Fibroblast of peridontal ligament (primary cell): Measurements from ENCODE around the gene METAP1.
A peak's percentile ranks its signal among the peaks of the same experiment; 100 is the strongest.
"Not testable (repeated sequence)": the region's sequence is repeated elsewhere in the genome, so short reads cannot be mapped to it uniquely, and the experiment has no call there.

Source experiments
- DNase-seq: peaks from one replicate; pipeline ENCODE4 v3.0.0-alpha.2; 2010; ENCODE audit errors: extremely low read depth

METAP1 gene

DNA sequence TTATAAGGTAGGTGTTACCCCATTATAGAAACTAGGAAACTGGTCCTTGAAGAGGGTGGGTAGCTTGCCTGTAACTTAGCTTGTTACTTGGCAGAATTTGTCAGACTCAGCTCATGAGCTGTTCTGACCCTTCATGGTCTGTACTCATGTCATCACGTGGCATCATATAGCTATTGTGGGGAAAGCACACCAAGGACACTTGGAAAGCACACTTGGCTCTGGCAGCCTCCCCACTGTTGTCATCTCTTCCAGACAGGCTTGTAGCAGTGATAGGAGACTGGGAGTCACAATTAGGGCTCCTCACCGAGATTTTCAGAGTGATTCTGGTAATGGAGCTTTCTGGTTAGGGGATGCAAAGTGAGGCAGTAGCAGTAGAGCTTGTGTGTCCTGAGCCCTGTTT is 62.7 kb downstream of the METAP1 start:
- no peak for DNase-seq

DNA sequence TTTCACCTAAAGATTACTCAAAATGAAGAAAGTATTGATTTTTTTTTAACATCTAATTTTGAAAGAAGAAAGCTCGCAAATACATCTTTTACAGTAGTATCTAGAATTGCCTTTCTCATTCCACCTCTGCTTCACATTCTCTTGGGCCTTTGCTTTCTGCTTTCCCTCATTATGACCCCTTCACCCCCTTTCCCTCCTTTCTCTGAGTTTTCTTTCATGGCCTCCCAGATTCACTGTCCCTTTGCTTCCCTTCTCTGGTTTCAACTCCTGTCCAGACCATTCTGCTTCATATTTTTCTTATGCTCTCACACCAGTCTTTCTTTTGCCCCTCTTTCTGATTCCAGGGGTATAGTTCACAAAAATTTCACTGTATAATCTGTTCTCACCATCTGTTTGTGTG is 64.0 kb downstream of the METAP1 start:
- DNase-seq: no peak

DNA sequence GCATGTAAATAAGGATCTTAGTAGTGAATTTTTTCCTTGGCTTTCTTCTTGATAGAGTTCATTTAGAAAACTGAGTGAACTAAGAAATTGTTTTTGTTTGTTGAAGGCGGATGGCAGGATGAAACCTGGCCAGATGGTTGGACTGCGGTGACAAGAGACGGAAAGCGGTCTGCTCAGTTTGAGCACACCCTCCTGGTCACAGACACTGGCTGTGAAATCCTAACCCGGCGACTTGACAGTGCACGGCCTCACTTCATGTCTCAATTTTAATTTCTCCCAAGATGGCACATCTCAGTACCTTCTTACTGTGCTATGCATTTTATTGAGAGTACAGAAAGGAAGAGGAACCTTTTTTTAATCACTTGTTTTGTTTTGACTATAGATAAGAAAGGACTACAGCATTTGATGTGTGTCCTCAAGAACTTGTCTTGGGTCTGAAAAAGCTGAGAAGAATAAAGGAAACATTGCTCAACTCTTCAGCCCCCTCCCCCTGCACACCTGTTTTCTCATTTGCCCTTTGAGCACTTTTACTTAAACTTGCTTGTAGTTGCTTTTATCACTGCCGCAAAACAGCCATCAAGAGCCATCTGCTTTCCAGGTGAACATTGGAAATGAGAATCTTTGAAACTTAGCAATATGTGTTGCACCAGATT is 65.7 kb downstream of the METAP1 start:
- no peak for DNase-seq

DNA sequence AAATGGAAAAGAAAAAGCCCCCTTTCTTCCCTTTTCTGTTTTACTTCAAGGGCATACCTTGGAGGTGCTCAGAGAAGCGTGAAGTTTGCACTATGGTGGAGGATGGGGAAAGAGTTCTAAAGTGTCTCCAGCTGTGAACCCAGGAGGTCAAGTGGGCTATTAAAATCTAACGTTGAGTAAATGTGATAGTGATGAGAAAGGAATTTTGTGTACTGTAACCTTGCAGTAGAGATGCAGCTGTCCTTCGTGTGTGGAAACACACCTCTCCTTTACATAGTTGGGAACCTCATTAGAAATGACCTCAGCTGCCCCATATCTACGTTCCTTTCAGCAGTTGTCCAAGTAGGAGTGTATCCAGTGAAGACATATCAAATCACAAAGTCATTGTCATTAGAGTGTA is 66.6 kb downstream of the METAP1 start:
- DNase-seq: no peak

DNA sequence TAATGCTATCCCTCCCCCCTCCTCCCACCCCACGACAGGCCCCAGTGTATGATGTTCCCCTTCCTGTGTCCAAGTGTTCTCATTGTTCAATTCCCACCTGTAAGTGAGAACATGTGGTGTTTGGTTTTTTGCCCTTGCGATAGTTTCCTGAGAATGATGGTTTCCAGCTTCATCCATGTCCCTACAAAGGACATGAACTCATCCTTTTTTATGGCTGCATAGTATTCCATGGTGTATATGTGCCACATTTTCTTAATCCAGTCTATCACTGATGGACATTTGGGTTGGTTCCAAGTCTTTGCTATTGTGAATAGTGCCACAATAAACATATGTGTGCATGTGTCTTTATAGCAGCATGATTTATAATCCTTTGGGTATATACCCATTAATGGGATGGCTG is 70.0 kb downstream of the METAP1 start:
- DNase-seq: not testable (repeated sequence)

DNA sequence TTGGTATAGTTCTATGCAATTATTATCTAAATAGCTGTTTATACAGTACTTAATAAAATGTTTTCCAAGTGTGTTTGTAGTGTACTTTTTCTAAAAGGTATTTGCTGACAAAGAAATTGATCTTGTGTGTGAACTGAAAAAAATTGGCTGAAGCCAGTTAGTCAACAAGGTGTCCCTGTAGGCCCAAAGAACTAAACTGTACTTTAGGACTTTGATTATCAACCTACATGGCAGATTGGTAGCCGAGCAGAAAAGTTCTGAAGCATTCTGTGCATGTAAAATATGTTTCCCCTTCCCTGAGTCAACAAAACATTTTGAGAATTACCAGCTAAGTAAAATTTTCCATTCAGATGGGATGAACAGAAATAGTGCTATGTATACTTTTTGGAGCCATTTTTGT is 72.1 kb downstream of the METAP1 start:
- no peak for DNase-seq

DNA sequence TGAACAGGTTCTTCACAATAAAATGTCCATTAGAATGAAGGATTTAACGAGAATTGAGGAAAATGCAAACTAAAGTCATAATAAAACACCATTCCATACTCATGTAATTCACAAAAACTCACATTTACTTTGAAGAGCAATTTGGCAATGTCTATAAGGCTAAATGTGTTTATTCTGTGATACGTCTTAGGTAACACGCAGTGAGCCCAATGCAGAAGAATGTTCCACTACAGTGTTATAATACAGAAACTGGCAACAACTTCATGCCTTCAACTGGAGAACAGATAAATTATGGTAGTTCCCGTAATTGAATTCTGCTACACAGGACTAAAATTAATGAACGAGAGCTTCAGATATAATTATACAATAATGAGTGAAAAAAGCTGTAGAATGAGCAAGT is 75.6 kb downstream of the METAP1 start:
- DNase-seq: no peak

DNA sequence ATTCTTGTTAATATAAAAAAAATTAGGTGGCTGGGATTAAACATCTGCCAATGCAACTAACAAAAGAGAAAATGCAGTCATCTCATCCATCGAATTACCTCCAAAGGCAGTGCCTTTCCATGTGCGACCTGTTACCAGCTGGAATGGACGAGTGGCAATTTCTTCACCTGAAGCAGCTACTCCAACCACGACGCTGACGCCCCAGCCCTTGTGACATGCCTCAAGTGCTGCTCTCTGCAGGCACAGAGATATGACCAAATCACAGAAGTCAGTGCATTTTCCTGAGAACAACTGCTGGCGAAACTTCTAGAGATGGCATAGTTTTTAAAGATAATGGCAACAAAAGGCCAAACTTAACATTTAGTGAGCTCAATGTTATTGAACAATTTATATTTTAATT is 79.3 kb downstream of the METAP1 start:
- DNase-seq: no peak

DNA sequence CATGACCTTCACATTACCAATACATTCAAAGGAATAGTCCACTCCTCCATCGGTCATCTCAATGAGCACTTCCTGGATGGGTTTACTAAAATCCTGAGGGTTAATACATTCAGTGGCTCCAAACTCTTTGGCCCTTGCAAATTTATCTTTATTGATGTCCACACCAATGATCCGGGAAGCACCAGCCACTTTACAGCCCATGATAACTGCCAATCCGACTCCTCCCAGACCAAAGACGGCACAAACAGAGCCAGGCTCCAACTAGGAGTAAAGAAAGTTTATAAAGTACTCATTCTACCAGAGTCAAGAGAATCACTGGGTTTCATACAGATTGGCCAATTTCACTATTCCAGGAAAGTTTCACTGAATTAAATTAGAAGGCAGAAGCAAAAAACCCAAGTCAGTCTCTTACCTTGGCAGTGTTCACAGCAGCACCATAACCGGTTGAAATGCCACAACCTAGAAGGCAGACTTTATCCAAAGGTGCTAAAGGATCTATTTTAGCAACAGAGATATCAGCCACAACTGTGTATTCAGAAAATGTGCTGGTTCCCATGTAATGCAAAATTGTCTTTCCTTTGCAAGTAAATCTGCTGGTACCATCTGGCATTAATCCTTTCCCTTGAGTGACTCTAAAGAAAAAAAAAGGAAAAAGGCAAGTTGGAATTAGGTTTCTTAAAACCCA is 80.9 kb downstream of the METAP1 start:
- no peak for DNase-seq

DNA sequence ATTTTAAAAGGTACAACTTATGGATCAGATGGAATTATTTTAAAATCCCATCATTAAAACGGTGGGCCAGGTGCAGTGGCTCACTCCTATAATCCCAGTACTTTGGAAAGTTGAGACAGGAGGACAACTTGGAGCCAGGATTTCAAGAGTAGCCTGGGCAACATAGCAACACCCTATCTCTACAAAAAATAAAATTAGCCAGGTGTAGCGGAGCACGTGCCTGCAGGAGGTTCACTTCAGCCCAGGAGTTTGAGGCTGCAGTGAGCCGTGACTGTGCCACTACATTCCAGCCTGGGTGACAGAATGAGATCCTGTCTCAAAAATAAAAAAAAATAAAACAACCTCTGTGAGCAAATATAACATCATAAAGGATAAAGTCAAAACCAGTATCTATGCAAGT is 81.7 kb downstream of the METAP1 start:
- DNase-seq: no peak

DNA sequence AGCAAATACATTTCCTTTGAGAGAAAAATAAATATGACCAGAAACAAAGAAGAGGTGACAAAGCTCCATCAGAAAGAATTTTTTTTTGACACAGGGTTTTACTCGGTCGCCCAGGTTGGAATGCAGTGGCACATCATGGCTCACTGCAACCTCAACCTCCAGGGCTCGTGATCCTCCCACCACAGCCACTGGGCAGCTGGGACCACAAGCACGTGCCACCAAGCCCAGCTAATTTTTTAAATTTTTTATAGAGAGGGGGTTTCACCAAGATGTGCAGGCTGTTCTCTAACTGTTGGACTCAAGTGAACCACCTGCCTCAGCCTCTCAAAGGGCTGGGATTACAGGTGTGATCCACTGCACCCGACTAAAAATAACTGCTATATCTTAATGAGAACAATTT is 82.8 kb downstream of the METAP1 start:
- DNase-seq: no peak

DNA sequence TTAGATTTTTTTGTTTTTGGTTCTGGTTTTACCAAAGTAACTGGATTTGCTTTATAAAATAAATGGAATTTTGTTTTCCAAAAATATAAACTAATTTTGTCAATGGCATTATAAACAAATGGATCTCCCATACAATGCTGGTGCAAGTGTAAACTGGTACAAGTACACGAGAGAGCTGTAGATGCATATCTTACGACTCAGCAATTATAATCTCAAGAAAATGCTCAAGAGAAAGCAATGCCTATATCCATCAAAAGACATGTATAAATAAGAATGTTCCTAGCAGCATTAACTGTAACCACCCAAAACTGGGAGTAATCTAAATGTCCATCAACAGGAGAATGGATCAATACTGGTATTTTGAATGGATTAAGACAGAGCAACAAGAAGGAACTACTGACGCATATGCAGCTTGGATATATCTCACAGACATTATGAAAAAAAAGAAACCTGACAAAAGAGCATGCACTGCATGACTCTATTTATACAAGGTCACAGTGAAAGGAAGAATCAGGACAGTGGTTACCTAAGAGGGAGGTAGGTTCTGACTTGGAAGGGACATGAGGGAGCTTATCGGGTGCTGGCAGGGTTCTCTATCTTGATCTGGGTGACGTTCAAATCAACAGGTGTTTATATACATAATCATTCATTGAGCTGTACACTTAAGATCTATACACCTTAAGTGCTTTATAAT is 83.6 kb downstream of the METAP1 start:
- no peak for DNase-seq

DNA sequence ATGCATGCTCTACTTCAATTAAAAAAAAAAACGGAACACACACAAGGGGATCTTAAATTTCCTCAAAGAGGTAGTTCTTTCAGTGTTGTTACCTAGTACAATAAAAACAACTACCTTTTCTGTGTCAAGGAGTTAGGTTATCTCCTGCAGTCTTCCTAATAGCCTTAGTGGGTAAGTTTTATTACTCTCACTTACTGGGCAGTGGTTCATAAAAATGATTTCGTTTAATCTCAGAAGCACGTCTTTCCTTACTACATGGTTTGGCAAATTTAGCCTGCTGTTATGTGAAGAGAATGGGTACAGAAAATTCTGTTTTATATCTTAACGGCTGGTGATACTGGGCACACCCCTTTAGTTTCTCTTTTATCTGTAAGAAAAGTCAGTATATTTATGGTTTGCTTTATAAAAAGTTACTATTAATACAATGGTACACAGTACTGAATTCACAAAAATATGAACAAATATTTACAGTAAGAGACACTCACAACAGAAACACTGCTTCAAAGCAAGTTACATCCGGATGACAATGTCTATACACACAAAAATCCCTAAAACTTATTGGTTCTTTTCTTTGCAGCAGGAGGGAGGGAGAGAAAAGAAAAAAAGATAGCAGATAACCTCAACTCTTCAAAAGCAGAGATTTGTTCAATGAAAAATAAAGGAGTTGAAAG is 84.2 kb downstream of the METAP1 start:
- no peak for DNase-seq

DNA sequence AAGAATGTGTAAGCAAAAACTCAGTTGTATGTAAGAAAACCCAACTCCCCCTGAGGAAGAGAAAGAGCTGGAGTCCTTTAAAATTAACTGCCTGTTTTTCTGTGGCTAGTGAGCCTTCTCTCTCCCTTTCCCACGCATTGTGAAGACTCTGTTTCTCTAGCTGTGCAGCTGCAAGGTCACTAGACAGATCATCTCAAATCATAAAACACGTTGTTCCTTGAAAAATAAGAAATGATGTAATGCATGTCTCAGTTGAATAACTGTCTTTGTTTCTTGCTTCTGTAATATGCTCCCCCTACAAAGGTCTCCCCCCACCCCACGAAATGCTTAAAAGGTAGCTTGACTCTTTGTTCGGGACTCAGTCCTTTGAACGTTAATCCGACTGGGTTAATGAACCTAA is 85.3 kb downstream of the METAP1 start:
- not testable (repeated sequence) for DNase-seq

DNA sequence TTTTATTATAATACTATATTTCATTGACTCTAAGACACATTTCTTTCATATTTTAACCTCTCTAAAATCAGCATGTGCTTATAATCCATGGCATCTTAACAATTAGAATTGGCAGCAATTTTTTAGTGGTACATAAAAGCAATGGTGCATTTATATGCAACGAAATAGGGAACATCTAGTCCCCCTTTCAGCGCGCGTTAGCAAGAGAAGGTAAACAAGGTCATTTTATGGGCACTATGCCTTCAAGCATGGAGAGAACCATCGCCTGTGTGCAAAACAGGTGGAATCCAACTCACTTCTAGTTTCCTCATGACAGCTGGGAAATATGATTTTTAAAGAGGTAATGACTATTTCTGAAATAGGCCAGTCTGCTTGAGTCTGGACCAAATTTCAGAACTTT is 86.7 kb downstream of the METAP1 start:
- DNase-seq: no peak

DNA sequence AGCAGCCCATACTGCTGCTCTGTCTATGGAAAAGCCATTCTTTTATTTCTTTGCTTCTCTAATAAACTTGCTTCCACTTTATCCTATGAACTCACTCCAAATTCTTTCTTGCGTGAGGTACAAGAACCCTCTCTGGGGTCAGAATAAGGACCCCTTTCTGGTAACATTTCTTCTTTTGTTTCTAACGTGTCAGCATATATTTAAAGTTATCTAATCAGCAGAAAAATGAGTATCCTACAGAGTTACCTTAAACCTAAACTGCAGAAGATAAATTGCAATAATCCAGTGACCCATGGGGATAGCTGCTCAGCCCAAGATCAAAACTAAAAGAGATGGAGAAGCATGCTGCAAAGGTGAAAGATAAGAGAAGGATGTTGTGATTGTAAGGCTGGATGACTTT is 89.1 kb downstream of the METAP1 start:
- DNase-seq: no peak

DNA sequence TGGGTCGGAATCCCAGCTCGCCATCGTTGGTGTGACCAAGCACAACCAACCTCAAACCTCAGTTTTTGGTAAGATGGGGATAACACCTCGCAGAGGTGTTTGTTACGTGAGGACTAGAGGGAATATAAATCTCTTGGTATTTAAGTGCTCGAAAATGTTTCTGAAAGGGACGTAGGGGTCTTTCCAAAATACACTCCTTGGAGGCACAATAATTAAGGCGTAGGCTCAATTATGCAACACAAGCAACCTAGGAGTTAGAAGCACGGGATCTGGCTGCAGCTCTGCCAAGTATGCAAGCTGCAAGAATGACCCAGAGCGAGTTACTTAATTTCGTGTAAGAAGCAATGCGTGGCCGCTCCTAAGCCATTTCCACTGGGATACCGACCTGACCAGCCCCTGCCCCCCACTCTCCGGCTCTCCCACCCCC is 92.5 kb downstream of the METAP1 start:
- peak; percentile 93 for DNase-seq

DNA sequence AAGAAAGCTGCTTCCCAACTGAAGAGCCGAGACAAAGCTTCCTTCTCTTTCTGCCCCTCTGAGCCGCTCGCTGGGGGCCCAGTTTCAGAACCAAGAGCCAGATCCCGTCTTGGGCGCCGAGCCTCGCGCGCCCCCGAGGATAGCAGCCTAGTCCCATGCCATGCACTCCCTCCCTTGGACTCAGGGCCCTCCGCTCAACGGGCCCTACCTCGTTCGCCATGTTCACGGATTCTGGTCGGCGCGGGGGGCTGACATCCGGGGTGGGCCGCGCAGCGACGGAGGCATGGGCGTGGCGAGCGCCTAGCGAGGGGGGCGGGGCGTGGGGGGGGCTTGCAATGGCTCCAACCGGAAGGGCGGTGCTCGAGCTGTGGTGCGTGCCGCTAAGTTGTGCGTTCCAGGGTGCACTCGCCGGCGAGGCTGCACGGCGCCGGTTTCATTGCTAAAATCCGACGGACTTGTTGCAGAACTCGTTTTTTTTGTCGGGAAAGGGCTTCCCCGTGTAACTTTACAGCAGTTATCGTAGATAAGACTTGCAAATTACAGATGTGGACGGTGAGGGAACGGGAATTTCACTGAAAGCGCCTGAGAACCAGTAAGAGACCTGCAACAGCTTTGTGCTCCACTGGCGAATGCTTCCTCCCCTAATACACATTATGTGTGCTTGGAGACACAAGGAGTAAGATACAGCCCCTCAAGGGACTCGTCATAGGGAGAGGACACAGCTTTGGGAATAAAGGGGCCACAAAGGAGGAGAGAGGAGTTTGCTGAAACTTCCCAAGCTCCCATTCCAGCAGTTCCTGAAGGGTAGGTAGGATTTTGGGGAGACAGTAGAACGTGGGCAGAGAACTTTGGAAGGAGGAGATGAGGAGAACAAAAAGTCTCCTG is 93.2 kb downstream of the METAP1 start, which contains the start of gene ADH5:
Gene ADH5 (minus strand): TSS at position 308 of the 885 bp plus-strand sequence. CDS start 88 bp downstream, at position 220.
- DNase-seq: peak; percentile 80

DNA sequence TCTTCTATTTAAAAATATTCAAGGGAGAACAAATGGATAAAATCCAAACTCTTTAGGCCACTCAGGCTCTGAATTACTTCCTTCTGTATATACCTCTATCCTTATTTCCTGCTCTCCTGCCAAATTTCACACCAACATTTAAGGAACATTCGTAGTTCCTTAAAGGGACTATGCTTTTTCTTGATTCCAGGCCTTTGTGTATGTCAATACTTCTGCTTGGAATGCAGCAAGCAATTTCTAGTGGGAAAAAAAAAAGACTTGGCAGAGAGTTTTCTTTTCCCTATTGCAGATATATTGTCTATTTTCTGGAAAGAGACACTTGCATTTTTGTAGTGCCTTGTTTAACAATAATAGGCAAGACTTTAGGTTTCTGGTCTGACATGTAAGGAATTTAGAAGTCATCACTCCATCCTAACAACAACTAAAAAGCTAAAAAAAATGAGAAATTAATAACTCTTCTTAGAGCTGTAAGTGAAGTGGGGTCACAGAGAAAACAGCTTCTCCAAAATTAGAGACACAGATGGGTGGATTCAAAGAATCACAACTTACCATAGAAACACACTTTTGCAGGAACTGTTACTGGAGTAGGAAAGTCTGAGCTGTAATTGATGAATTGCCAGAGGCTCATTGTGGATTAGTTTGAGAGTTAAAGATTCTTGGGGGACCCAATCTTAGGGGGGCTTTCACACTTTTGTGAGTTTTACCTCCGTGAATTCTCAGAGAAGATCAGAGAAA is 95.1 kb downstream of the METAP1 start:
- DNase-seq: peak; percentile 50

DNA sequence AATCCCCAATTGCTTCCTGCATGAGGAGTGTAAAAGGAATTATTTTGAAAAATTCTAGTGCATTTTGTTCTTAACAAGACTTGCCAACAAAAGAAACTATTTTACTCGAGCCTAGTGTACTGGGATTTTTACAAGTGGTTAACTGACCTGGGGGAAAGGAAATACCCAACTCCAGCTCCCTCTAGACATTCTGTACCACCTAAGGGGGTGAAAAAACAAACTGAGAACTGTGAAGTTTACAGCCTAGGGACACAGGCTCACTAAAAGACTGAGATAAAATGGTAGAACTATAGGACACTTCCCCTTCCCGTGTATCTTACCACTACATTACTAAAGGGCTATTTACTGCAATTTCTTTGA is 95.7 kb downstream of the METAP1 start:
- DNase-seq: no peak

DNA sequence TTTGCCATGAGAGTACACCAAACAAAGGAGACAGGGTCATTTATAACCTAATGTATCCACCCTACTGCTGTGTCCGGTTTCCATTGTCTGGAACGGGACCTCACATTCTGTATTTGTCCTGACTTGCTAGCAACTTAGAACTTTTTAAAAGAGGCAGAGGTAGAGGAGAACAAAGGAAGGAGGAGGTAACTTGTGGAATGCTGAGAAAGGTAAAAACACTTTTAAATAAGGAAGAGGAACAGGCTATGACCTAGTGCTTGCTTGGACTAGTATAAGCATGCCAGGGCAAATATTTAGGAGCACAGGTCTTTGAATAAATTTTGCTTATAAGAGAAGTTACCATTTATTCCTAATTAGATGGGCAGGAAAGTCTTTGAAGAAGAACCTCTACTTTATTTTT is 96.3 kb downstream of the METAP1 start:
- DNase-seq: not testable (repeated sequence)
